Suprapubic skin (tissue), 4 donors: ENCODE measurements around the gene LCMT1. TPM values are rescaled to one million over a fixed set of nuclear protein-coding genes. Genes with fewer than 3 reads are reported as not detected.
A peak's percentile ranks its signal among the peaks of the same experiment; 100 is the strongest.

ENCODE experiments used
- DNase-seq, 2 donors: peaks; one replicate each; pipeline ENCODE4 v3.0.0-alpha.2; 2019; ENCODE audit warnings: low spot score in 2 of 2
- H3K27ac ChIP-seq: fragments of 200-600 bp; sonication (generic); one replicate; pipeline ENCODE4 v1.5.1; 2019
- H3K27me3 ChIP-seq: fragments of 200-600 bp; sonication (generic); one replicate; pipeline ENCODE4 v1.5.1; 2019
- H3K36me3 ChIP-seq: fragments of 200-600 bp; sonication (generic); one replicate; pipeline ENCODE4 v1.5.1; 2019
- H3K4me1 ChIP-seq: fragments of 200-600 bp; sonication (generic); one replicate; pipeline ENCODE4 v1.5.1; 2019
- H3K4me3 ChIP-seq: fragments of 200-600 bp; sonication (generic); one replicate; pipeline ENCODE4 v1.5.1; 2019; ENCODE audit warnings: mild to moderate bottlenecking
- H3K9me3 ChIP-seq: fragments of 200-600 bp; sonication (generic); one replicate; pipeline ENCODE4 v1.5.1; 2019
- CTCF ChIP-seq, 2 donors: fragments of 200-600 bp in 1 of 2; fragments of 450-650 bp in 1 of 2; sonication (generic) in 1 of 2; IDR thresholded peaks; one replicate each; pipeline ENCODE4 v1.5.1; 2016 to 2019; ENCODE audit warnings: antibody characterized with exemption in 2 of 2, mild to moderate bottlenecking in 1 of 2, moderate library complexity in 1 of 2
- EP300 ChIP-seq: sonication (generic); formaldehyde crosslinking; IDR thresholded peaks from one replicate; pipeline ENCODE4 v1.6.1; 2017; ENCODE audit warnings: antibody characterized with exemption
- POLR2A ChIP-seq, 2 donors: fragments of 450-650 bp; IDR thresholded peaks; one replicate each; pipeline ENCODE4 v1.6.1; 2017; ENCODE audit warnings: antibody characterized with exemption in 2 of 2, mild to moderate bottlenecking in 2 of 2, moderate library complexity in 2 of 2
- POLR2AphosphoS5 ChIP-seq, 3 donors: sonication (generic); formaldehyde crosslinking; IDR thresholded peaks; one replicate each; pipeline ENCODE4 v1.6.1; 2017; ENCODE audit warnings: antibody characterized with exemption in 3 of 3
- WGBS: methylation state at CpG from one replicate; pipeline ENCODE4 v1.1.5; 2018; 5-methylcytosine and 5-hydroxymethylcytosine counted together
- total RNA-seq, 4 donors: library from RNA; depleted of rRNA; stranded (reverse); fragments of >200 nt; gene quantifications; one replicate each; pipeline ENCODE4 v1.1.0, GENCODE V29; 2016

LCMT1 gene
- total RNA-seq, 4 donors from 2014 or later: 41.2 to 54.3 (median 42.8) TPM

GRCh38 chr16:25184771-25185170 lies 73.2 kb downstream of the LCMT1 start:
- DNase-seq: peak in 1 of 2 donors; percentile 9
- no peaks in the 10 kb centered on the region for H3K9me3 ChIP-seq
- no peaks in the 10 kb centered on the region for H3K4me1 ChIP-seq
- TF ChIP-seq POLR2AphosphoS5 (IDR thresholded peaks at IDR 0.05) (no peak), EP300 (no peak), POLR2A (IDR thresholded peaks at IDR 0.05) (no peak), CTCF (IDR thresholded peaks at IDR 0.05) (no peak)
- H3K27me3 ChIP-seq: no peaks in the 10 kb centered on the region
- H3K27ac ChIP-seq: no peak overlapping the region
- H3K4me3 ChIP-seq: no peak overlapping the region
- no peaks in the 10 kb centered on the region for H3K36me3 ChIP-seq
- WGBS: 71% methylated on average over 3 of the region's 3 CpGs

GRCh38 chr16:25187491-25187795 lies 75.9 kb downstream of the LCMT1 start:
- TF ChIP-seq CTCF (IDR thresholded peaks at IDR 0.05): no peak
- TF ChIP-seq POLR2A (IDR thresholded peaks at IDR 0.05): no peak
- no peak for TF ChIP-seq POLR2AphosphoS5 (IDR thresholded peaks at IDR 0.05)
- TF ChIP-seq EP300: no peak
- 91% methylated on average over 3 of the region's 3 CpGs for WGBS
- no peaks in the 10 kb centered on the region for H3K4me1 ChIP-seq

GRCh38 chr16:25189305-25189704 lies 77.8 kb downstream of the LCMT1 start:
- H3K9me3 ChIP-seq: no peaks in the 10 kb centered on the region
- no peak overlapping the region for H3K27ac ChIP-seq
- H3K4me1 ChIP-seq: no peaks in the 10 kb centered on the region
- no peak overlapping the region for H3K4me3 ChIP-seq
- 98% methylated on average over 6 of the region's 6 CpGs for WGBS
- H3K27me3 ChIP-seq: no peaks in the 10 kb centered on the region
- peak in 1 of 2 donors; percentile 34 for DNase-seq
- TF ChIP-seq EP300: no peak
- no peak for TF ChIP-seq POLR2A (IDR thresholded peaks at IDR 0.05)
- TF ChIP-seq CTCF (IDR thresholded peaks at IDR 0.05): no peak
- no peak for TF ChIP-seq POLR2AphosphoS5 (IDR thresholded peaks at IDR 0.05)
- no peaks in the 10 kb centered on the region for H3K36me3 ChIP-seq

More at GRCh38 chr16:25187491-25187795, 75.9 kb downstream of the LCMT1 start:
- peak in 1 of 2 donors; percentile 4 for DNase-seq
- Histone ChIP-seq H3K27ac (no peak overlapping the region), H3K27me3 (no peaks in the 10 kb centered on the region), H3K9me3 (no peaks in the 10 kb centered on the region), H3K4me3 (no peak overlapping the region), H3K36me3 (no peaks in the 10 kb centered on the region)

GRCh38 chr16:25192096-25192495 lies 80.6 kb downstream of the LCMT1 start:
- Histone ChIP-seq H3K4me1 (no peaks in the 10 kb centered on the region), H3K4me3 (no peak overlapping the region), H3K36me3 (no peaks in the 10 kb centered on the region), H3K27me3 (no peaks in the 10 kb centered on the region), H3K9me3 (no peaks in the 10 kb centered on the region), H3K27ac (no peak overlapping the region)
- TF ChIP-seq POLR2A (IDR thresholded peaks at IDR 0.05): no peak
- no peak for TF ChIP-seq POLR2AphosphoS5 (IDR thresholded peaks at IDR 0.05)
- no peak for TF ChIP-seq CTCF (IDR thresholded peaks at IDR 0.05)
- no peak for TF ChIP-seq EP300
- 47% methylated on average over 6 of the region's 6 CpGs for WGBS
- DNase-seq: no peak

GRCh38 chr16:25194273-25194878 lies 82.8 kb downstream of the LCMT1 start:
- Histone ChIP-seq H3K4me3 (no peak overlapping the region), H3K27ac (no peak overlapping the region), H3K9me3 (no peaks in the 10 kb centered on the region), H3K4me1 (no peaks in the 10 kb centered on the region), H3K36me3 (no peaks in the 10 kb centered on the region), H3K27me3 (no peaks in the 10 kb centered on the region)
- TF ChIP-seq CTCF (IDR thresholded peaks at IDR 0.05): no peak
- TF ChIP-seq POLR2AphosphoS5 (IDR thresholded peaks at IDR 0.05): no peak
- TF ChIP-seq EP300: no peak
- no peak for TF ChIP-seq POLR2A (IDR thresholded peaks at IDR 0.05)
- 88% methylated on average over 7 of the region's 7 CpGs for WGBS
- DNase-seq: no peak
